ENCODE data around the gene BCR. TPM values are rescaled to one million over a fixed set of nuclear protein-coding genes. Genes with fewer than 3 reads are reported as not detected.

BCR gene
- total RNA-seq, 4 donors from 2014 or later: 36.9 to 514 (median 91.0) TPM

- in situ Hi-C loops (cut with MboI; ENCODE audit: low pct_ligation_motif_present in 1 of 4, low pct_unique_long_range_greater_than_20kb in 1 of 4, low sequenced_read_pairs in 3 of 4): no loop called here
- Histone ChIP-seq H3K4me3 (no peak overlapping the region), H3K9me3 (no peaks in the 10 kb centered on the region), H3K27me3 (no peaks in the 10 kb centered on the region), H3K36me3 (no peaks in the 10 kb centered on the region), H3K27ac (peak overlapping the region in 1 of 4 donors; percentile 4), H3K4me1 (peaks cover 0 to 17% (median 3%) of the 10 kb centered on the region in 4 donors)
- intact Hi-C loops (cut with DNase I; ENCODE audit: low total_unique reads): no loop called here
- no peak for DNase-seq
- TF ChIP-seq CTCF (IDR thresholded peaks at IDR 0.05) (no peak), POLR2A (IDR thresholded peaks at IDR 0.05) (no peak), POLR2AphosphoS5 (IDR thresholded peaks at IDR 0.05) (no peak), EP300 (IDR thresholded peaks at IDR 0.05; ENCODE audit: low read depth) (no peak)
- WGBS, 2 donors (ENCODE audit: low coverage in 1 of 2): 69 to 80% methylated on average over 4 to 7 of the region's 7 CpGs
Observed at GRCh38 chr22:23203452-23204124, 23.3 kb downstream of the BCR start.

- in situ Hi-C loops (cut with MboI; ENCODE audit: low pct_ligation_motif_present in 1 of 4, low pct_unique_long_range_greater_than_20kb in 1 of 4, low sequenced_read_pairs in 3 of 4) (no loop called here), intact Hi-C loops (cut with DNase I; ENCODE audit: low total_unique reads) (no loop called here)
- Histone ChIP-seq H3K27ac (peak overlapping the region in 2 of 4 donors; percentile 4 to 6), H3K27me3 (no peaks in the 10 kb centered on the region), H3K36me3 (no peaks in the 10 kb centered on the region), H3K4me3 (no peak overlapping the region), H3K4me1 (peaks cover 0 to 14% (median 3%) of the 10 kb centered on the region in 4 donors), H3K9me3 (no peaks in the 10 kb centered on the region)
- WGBS, 2 donors (ENCODE audit: low coverage in 1 of 2): 93 to 94% methylated on average over 11 of the region's 11 CpGs
- TF ChIP-seq POLR2AphosphoS5 (IDR thresholded peaks at IDR 0.05): no peak
- no peak for TF ChIP-seq EP300 (IDR thresholded peaks at IDR 0.05; ENCODE audit: low read depth)
- TF ChIP-seq CTCF (IDR thresholded peaks at IDR 0.05): no peak
- TF ChIP-seq POLR2A (IDR thresholded peaks at IDR 0.05): no peak
- no peak for DNase-seq
Observed at GRCh38 chr22:23204125-23204488, 23.8 kb downstream of the BCR start.

GRCh38 chr22:23204541-23205157, 24.3 kb downstream of the BCR start:
- intact Hi-C loops (cut with DNase I; ENCODE audit: low total_unique reads) (no loop called here), in situ Hi-C loops (cut with MboI; ENCODE audit: low pct_ligation_motif_present in 1 of 4, low pct_unique_long_range_greater_than_20kb in 1 of 4, low sequenced_read_pairs in 3 of 4) (no loop called here)
- no peaks in the 10 kb centered on the region for H3K36me3 ChIP-seq
- DNase-seq: no peak
- no peak overlapping the region for H3K4me3 ChIP-seq
- no peaks in the 10 kb centered on the region for H3K27me3 ChIP-seq
- TF ChIP-seq CTCF (IDR thresholded peaks at IDR 0.05): no peak
- TF ChIP-seq POLR2A (IDR thresholded peaks at IDR 0.05): no peak
- TF ChIP-seq EP300 (IDR thresholded peaks at IDR 0.05; ENCODE audit: low read depth): no peak
- TF ChIP-seq POLR2AphosphoS5 (IDR thresholded peaks at IDR 0.05): peak in 1 of 3 donors; percentile 23
- WGBS, 2 donors (ENCODE audit: low coverage in 1 of 2): 48% methylated on average over 11 of the region's 11 CpGs; no CpG with 5 or more reads in 1 of the 2 donors
- H3K4me1 ChIP-seq: peaks cover 0 to 9% (median 3%) of the 10 kb centered on the region in 4 donors
- H3K9me3 ChIP-seq: no peaks in the 10 kb centered on the region
- peak overlapping the region in 3 of 4 donors; percentile 2 to 8 (median 4) for H3K27ac ChIP-seq

- H3K27ac ChIP-seq: peak overlapping the region in 2 of 4 donors; percentile 2 to 8
- WGBS, 2 donors (ENCODE audit: low coverage in 1 of 2): 80 to 81% methylated on average over 2 to 9 of the region's 9 CpGs
Observed at GRCh38 chr22:23205339-23206049, 25.2 kb downstream of the BCR start.

More at GRCh38 chr22:23205339-23206049, 25.2 kb downstream of the BCR start:
- no peak overlapping the region for H3K4me3 ChIP-seq
- intact Hi-C loops (cut with DNase I; ENCODE audit: low total_unique reads) (no loop called here), in situ Hi-C loops (cut with MboI; ENCODE audit: low pct_ligation_motif_present in 1 of 4, low pct_unique_long_range_greater_than_20kb in 1 of 4, low sequenced_read_pairs in 3 of 4) (no loop called here)
- H3K27me3 ChIP-seq: no peaks in the 10 kb centered on the region
- TF ChIP-seq POLR2A (IDR thresholded peaks at IDR 0.05) (no peak), POLR2AphosphoS5 (IDR thresholded peaks at IDR 0.05) (no peak), CTCF (IDR thresholded peaks at IDR 0.05) (no peak), EP300 (IDR thresholded peaks at IDR 0.05; ENCODE audit: low read depth) (no peak)
- no peak for DNase-seq
- H3K4me1 ChIP-seq: peaks cover 0 to 8% (median 3%) of the 10 kb centered on the region in 4 donors
- no peaks in the 10 kb centered on the region for H3K36me3 ChIP-seq
- no peaks in the 10 kb centered on the region for H3K9me3 ChIP-seq

Data from transverse colon (tissue), 4 donors.